Thyroid gland (tissue), 4 donors: ENCODE results near the gene ADCY10. TPM values are rescaled to one million over a fixed set of nuclear protein-coding genes. Genes with fewer than 3 reads are reported as not detected.

Experiments
- DNase-seq, 2 donors: peaks; one replicate each; pipeline ENCODE4 v3.0.0-alpha.2; 2019
- H3K27ac ChIP-seq, 3 donors: fragments of 200-600 bp; sonication (generic); 1 replicate in 2 of 3; 2 replicates in 1 of 3; pipeline ENCODE4 v1.5.1; 2016 to 2019; ENCODE audit warnings: mild to moderate bottlenecking in 1 of 3, moderate library complexity in 1 of 3
- H3K27me3 ChIP-seq: fragments of 200-600 bp; sonication (generic); one replicate; pipeline ENCODE4 v1.5.1; 2019
- H3K36me3 ChIP-seq, 2 donors: fragments of 200-600 bp; sonication (generic); one replicate each; pipeline ENCODE4 v1.5.1; 2016 to 2019
- H3K4me1 ChIP-seq, 2 donors: fragments of 200-600 bp; sonication (generic); one replicate each; pipeline ENCODE4 v1.5.1; 2017 to 2019
- H3K4me3 ChIP-seq, 3 donors: fragments of 200-600 bp; sonication (generic); replicated peaks in 1 of 3; 1 replicate in 2 of 3; 2 replicates in 1 of 3; pipeline ENCODE4 v1.5.1; 2016; ENCODE audit warnings: mild to moderate bottlenecking in 1 of 3
- H3K9me3 ChIP-seq: fragments of 200-600 bp; sonication (generic); one replicate; pipeline ENCODE4 v1.5.1; 2017
- CTCF ChIP-seq, 6 experiments: fragments of 200-600 bp in 3 of 6; fragments of 450-650 bp in 3 of 6; sonication (generic) in 3 of 6; IDR thresholded peaks; one replicate each; pipeline ENCODE4 v1.5.1; 2016 to 2019; ENCODE audit warnings: antibody characterized with exemption in 6 of 6, mild to moderate bottlenecking in 2 of 6, inconsistent platforms in 1 of 6, moderate library complexity in 1 of 6
- POLR2A ChIP-seq, 2 donors: fragments of 450-650 bp; IDR thresholded peaks; one replicate each; pipeline ENCODE4 v1.6.1; 2017; ENCODE audit warnings: antibody characterized with exemption in 2 of 2, mild to moderate bottlenecking in 2 of 2, moderate library complexity in 1 of 2
- WGBS, 2 donors: methylation state at CpG; one replicate each; pipeline ENCODE4 v1.1.5; 2017; 5-methylcytosine and 5-hydroxymethylcytosine counted together
- intact Hi-C: fragments of 100-400 bp; cut with DNase I; formaldehyde crosslinking; loops from one replicate; pipeline ENCODE4 v1.15.1; 2023
- total RNA-seq, 4 donors: library from RNA; depleted of rRNA; stranded (reverse); fragments of >200 nt; gene quantifications; one replicate each; pipeline ENCODE4 v1.2.3, GENCODE V29; 2016

ADCY10 gene
- total RNA-seq, 4 donors from 2014 or later = 0.15 to 0.45 (median 0.40) TPM; not detected in 1

- H3K4me3 ChIP-seq = no peak overlapping the region
- no peaks in the 10 kb centered on the region for H3K36me3 ChIP-seq
- H3K4me1 ChIP-seq = no peaks in the 10 kb centered on the region
- intact Hi-C loops = no loop called here
- no peak for DNase-seq
- TF ChIP-seq CTCF (IDR thresholded peaks at IDR 0.05) (no peak), POLR2A (IDR thresholded peaks at IDR 0.05) (no peak)
- no peak overlapping the region for H3K27ac ChIP-seq
- H3K9me3 ChIP-seq = no peaks in the 10 kb centered on the region
- no peaks in the 10 kb centered on the region for H3K27me3 ChIP-seq
These were observed 53.6 kb downstream of the ADCY10 start for GRCh38 chr1:167860231-167860923.

DNA sequence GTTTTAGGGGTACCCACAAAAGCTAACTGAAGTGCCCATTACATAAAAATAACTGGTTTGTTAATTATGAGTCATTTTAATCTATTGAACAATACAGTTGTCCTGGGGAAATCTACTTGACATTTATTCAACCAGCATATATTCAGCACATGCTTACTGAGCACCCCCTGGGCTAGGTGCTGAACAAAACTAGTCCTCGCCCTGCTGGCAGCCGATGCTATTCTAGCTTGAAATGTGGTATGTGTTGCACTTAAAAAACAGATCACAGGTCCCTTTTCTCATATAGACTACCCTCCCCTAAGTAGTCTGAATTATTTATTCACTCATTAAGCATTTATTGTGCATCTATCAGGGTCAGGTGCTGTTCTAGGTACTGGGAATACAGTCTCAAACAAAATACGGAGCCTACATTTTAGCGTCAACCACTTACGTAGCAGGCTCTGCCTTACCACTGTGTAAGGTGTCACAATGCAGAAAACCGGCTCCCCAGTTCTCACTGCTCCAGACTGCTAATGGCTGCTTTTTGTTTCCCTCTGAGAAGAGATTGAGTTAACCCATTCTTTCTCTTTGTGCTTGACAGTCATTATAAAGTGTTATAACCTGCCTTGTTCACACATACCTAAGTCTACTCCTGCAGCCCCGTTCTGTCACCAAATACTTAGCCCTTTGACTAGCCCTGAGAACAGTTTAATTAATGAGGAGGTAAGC, 57.1 kb downstream of the ADCY10 start:
- WGBS, 2 donors = 71 to 77% methylated on average over 7 of the region's 7 CpGs
- Histone ChIP-seq H3K27ac (no peak overlapping the region), H3K4me3 (no peak overlapping the region), H3K4me1 (no peaks in the 10 kb centered on the region), H3K9me3 (no peaks in the 10 kb centered on the region), H3K27me3 (no peaks in the 10 kb centered on the region), H3K36me3 (no peaks in the 10 kb centered on the region)
- TF ChIP-seq CTCF (IDR thresholded peaks at IDR 0.05) = no peak
- TF ChIP-seq POLR2A (IDR thresholded peaks at IDR 0.05) = no peak
- intact Hi-C loops = no loop called here
- DNase-seq = no peak

GRCh38 chr1:167854184-167854583, 59.8 kb downstream of the ADCY10 start:
- H3K27ac ChIP-seq = no peak overlapping the region
- DNase-seq = no peak
- no peaks in the 10 kb centered on the region for H3K9me3 ChIP-seq
- intact Hi-C loops = no loop called here
- no peak overlapping the region for H3K4me3 ChIP-seq
- no peak for TF ChIP-seq POLR2A (IDR thresholded peaks at IDR 0.05)
- TF ChIP-seq CTCF (IDR thresholded peaks at IDR 0.05) = no peak
- no peaks in the 10 kb centered on the region for H3K4me1 ChIP-seq
- WGBS, 2 donors = 68 to 74% methylated on average over 5 of the region's 5 CpGs
- H3K36me3 ChIP-seq = no peaks in the 10 kb centered on the region
- no peaks in the 10 kb centered on the region for H3K27me3 ChIP-seq

DNA sequence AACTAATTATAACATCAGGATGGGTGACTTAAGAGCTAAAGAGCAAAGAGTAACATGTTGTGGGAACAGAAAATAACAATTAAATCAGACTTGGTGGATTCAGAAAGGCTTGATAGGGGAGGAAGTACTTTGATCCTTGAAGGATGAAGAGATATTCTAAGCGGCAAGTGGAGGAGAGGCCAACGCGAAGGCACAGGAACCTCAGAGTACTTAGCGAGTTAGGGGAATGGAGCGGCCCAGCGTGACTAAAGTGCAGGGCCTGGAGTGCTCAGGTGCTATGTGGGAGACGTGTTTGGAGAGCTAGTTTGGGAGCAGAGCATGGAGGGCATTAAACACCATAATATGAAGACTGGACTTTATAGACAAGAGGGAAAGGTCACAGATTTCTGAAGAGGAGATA, 64.3 kb downstream of the ADCY10 start:
- TF ChIP-seq POLR2A (IDR thresholded peaks at IDR 0.05) = no peak
- no peak for TF ChIP-seq CTCF (IDR thresholded peaks at IDR 0.05)
- peak; percentile 82 to 83 for DNase-seq
- no peaks in the 10 kb centered on the region for H3K9me3 ChIP-seq
- 45 to 51% methylated on average over 7 of the region's 7 CpGs for whole genome bisulfite sequencing, 2 donors
- intact Hi-C loops = no loop called here
- H3K4me3 ChIP-seq = no peak overlapping the region
- no peak overlapping the region for H3K27ac ChIP-seq
- H3K36me3 ChIP-seq = no peaks in the 10 kb centered on the region
- no peaks in the 10 kb centered on the region for H3K4me1 ChIP-seq
- H3K27me3 ChIP-seq = no peaks in the 10 kb centered on the region

GRCh38 chr1:167842872-167843271, 71.1 kb downstream of the ADCY10 start:
- H3K36me3 ChIP-seq = no peaks in the 10 kb centered on the region
- TF ChIP-seq POLR2A (IDR thresholded peaks at IDR 0.05) = no peak
- H3K9me3 ChIP-seq = no peaks in the 10 kb centered on the region
- no peaks in the 10 kb centered on the region for H3K27me3 ChIP-seq
- WGBS, 2 donors = 94 to 95% methylated on average over 5 of the region's 5 CpGs
- H3K4me1 ChIP-seq = no peaks in the 10 kb centered on the region
- no peak overlapping the region for H3K27ac ChIP-seq
- no peak overlapping the region for H3K4me3 ChIP-seq
- DNase-seq = no peak
- intact Hi-C loops = no loop called here
